DOHH2 (cell line): ENCODE results near the gene GRM4.

Experiments
- H3F3A ChIP-seq: fragments of 200-600 bp; sonication (generic), shearing (Covaris generic); 2 replicates; pipeline ENCODE4 v1.6.0; 2016; ENCODE audit warnings: antibody characterized with exemption, mild to moderate bottlenecking; ENCODE audit not compliant: control insufficient read depth, insufficient read depth
- H3K27ac ChIP-seq: fragments of 200-600 bp; sonication (generic); 2 replicates; pipeline ENCODE4 v1.5.1; 2014; ENCODE audit warnings: low read depth, mild to moderate bottlenecking, low read length, moderate library complexity
- H3K27me3 ChIP-seq: fragments of 200-600 bp; sonication (generic); 2 replicates; pipeline ENCODE4 v1.6.1; 2014; ENCODE audit warnings: mild to moderate bottlenecking, low read length, mixed read lengths; ENCODE audit not compliant: control insufficient read depth
- H3K36me3 ChIP-seq: fragments of 200-600 bp; sonication (generic); 2 replicates; pipeline ENCODE4 v1.6.1; 2014; ENCODE audit warnings: mild to moderate bottlenecking, low read length, moderate library complexity, mixed read lengths; ENCODE audit not compliant: control insufficient read depth
- H3K4me1 ChIP-seq: fragments of 200-600 bp; sonication (generic); 2 replicates; pipeline ENCODE4 v1.6.1; 2014; ENCODE audit warnings: mild to moderate bottlenecking, low read length, mixed read lengths; ENCODE audit not compliant: control insufficient read depth
- H3K4me2 ChIP-seq: fragments of 200-600 bp; sonication (generic); 2 replicates; pipeline ENCODE4 v1.6.0; 2014; ENCODE audit warnings: mild to moderate bottlenecking, low read length, moderate library complexity
- H3K4me3 ChIP-seq: fragments of 200-600 bp; sonication (generic); 2 replicates; pipeline ENCODE4 v1.5.1; 2014; ENCODE audit warnings: mild to moderate bottlenecking, low read length, mixed read lengths
- H3K79me2 ChIP-seq: fragments of 200-600 bp; sonication (generic); 2 replicates; pipeline ENCODE4 v1.6.1; 2014; ENCODE audit warnings: mild to moderate bottlenecking, low read length, mixed read lengths; ENCODE audit not compliant: control insufficient read depth
- H3K9me2 ChIP-seq: fragments of 200-600 bp; sonication (generic); replicated peaks from 2 replicates; pipeline ENCODE4 v1.6.1; 2014; ENCODE audit warnings: mild to moderate bottlenecking, low read length, mixed read lengths; ENCODE audit not compliant: control insufficient read depth
- H3K9me3 ChIP-seq: fragments of 200-600 bp; sonication (generic); 2 replicates; pipeline ENCODE4 v1.6.1; 2014; ENCODE audit warnings: antibody characterized with exemption, low read length, mixed read lengths; ENCODE audit not compliant: control insufficient read depth, insufficient read depth
- H4K20me1 ChIP-seq: fragments of 200-600 bp; sonication (generic); 2 replicates; pipeline ENCODE4 v1.6.0; 2014; ENCODE audit warnings: low read depth, mild to moderate bottlenecking, antibody characterized with exemption, low read length, moderate library complexity; ENCODE audit not compliant: control insufficient read depth, insufficient read depth
- EZH2phosphoT487 ChIP-seq: fragments of 200-600 bp; sonication (generic); IDR thresholded peaks from 2 replicates; pipeline ENCODE4 v1.6.1; 2017; ENCODE audit warnings: borderline replicate concordance, mild to moderate bottlenecking, antibody characterized with exemption, low read length, moderate library complexity, mixed read lengths
- TF ChIP-seq, protein P1 (sequence below): fragments of 200-600 bp; sonication (generic); IDR thresholded peaks from one replicate; pipeline ENCODE4 v1.5.1; 2014; ENCODE audit warnings: antibody characterized with exemption, mild to moderate bottlenecking, low read depth, low read length; ENCODE audit not compliant: poor library complexity, severe bottlenecking

GRM4 gene

DNA sequence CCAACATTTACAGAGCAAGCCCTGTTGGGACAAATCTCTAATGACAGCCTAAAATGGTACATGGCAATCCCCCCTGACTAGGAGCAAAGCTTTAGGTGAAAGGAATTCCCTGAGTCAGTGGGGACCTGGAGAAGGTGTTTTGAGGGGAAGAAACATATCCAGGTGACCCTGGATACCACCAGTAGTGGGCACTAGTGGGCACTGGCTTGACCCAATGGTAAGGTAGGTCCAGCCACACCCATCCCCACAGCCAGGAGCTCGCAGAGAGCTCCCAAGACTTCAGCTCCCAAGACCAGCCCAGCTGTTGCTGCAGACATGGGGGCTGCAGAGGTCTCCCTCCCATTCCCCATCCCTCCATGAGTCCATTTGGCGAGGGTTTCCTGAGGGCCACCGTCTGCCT, 19.5 kb downstream of the GRM4 start:
- no peaks in the 10 kb centered on the region for H3F3A ChIP-seq
- no peaks in the 10 kb centered on the region for H3K4me1 ChIP-seq
- TF ChIP-seq, protein P1, sequence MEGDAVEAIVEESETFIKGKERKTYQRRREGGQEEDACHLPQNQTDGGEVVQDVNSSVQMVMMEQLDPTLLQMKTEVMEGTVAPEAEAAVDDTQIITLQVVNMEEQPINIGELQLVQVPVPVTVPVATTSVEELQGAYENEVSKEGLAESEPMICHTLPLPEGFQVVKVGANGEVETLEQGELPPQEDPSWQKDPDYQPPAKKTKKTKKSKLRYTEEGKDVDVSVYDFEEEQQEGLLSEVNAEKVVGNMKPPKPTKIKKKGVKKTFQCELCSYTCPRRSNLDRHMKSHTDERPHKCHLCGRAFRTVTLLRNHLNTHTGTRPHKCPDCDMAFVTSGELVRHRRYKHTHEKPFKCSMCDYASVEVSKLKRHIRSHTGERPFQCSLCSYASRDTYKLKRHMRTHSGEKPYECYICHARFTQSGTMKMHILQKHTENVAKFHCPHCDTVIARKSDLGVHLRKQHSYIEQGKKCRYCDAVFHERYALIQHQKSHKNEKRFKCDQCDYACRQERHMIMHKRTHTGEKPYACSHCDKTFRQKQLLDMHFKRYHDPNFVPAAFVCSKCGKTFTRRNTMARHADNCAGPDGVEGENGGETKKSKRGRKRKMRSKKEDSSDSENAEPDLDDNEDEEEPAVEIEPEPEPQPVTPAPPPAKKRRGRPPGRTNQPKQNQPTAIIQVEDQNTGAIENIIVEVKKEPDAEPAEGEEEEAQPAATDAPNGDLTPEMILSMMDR: no peak
- TF ChIP-seq EZH2phosphoT487: no peak
- 0 out of 2 replicates have a peak, but pooled peaks cover 3% of the 10 kb centered on the region for H4K20me1 ChIP-seq
- H3K9me2 ChIP-seq: no peaks in the 10 kb centered on the region
- H3K36me3 ChIP-seq: no peaks in the 10 kb centered on the region
- H3K27me3 ChIP-seq: peaks cover 4% of the 10 kb centered on the region; the same call in 1 of the 2 replicates
- no peaks in the 10 kb centered on the region for H3K79me2 ChIP-seq
- H3K4me2 ChIP-seq: no peak overlapping the region
- no peak overlapping the region for H3K4me3 ChIP-seq
- H3K27ac ChIP-seq: no peak overlapping the region
- no peaks in the 10 kb centered on the region for H3K9me3 ChIP-seq

DNA sequence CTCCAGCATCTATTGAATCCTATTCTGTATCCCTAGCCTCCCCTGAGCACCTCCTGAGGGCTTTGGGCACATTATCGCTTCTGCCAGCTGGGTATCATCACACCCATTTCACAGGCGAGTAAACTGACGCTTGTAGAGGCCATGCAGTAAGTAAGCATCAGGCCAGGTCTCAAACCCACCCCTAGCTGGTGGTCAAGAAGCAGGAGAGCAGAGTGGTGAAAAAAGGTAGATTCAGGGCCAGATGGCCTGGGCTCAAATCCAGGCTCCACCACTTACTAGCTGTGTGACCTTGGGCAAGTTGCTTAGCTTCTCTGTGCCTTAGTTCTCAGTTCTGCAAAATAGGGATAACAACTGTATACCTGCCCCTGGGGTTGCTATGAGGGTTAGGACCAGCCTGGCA, 19.9 kb downstream of the GRM4 start:
- Histone ChIP-seq H3K4me3 (no peak overlapping the region), H3K9me3 (no peaks in the 10 kb centered on the region), H3F3A (no peaks in the 10 kb centered on the region), H3K36me3 (no peaks in the 10 kb centered on the region), H3K4me1 (no peaks in the 10 kb centered on the region), H3K27me3 (peaks cover 4% of the 10 kb centered on the region; the same call in 1 of the 2 replicates), H4K20me1 (0 out of 2 replicates have a peak, but pooled peaks cover 3% of the 10 kb centered on the region), H3K79me2 (no peaks in the 10 kb centered on the region), H3K27ac (no peak overlapping the region), H3K4me2 (no peak overlapping the region), H3K9me2 (no peaks in the 10 kb centered on the region)
- no peak for TF ChIP-seq EZH2phosphoT487
- TF ChIP-seq, protein P1: no peak

DNA sequence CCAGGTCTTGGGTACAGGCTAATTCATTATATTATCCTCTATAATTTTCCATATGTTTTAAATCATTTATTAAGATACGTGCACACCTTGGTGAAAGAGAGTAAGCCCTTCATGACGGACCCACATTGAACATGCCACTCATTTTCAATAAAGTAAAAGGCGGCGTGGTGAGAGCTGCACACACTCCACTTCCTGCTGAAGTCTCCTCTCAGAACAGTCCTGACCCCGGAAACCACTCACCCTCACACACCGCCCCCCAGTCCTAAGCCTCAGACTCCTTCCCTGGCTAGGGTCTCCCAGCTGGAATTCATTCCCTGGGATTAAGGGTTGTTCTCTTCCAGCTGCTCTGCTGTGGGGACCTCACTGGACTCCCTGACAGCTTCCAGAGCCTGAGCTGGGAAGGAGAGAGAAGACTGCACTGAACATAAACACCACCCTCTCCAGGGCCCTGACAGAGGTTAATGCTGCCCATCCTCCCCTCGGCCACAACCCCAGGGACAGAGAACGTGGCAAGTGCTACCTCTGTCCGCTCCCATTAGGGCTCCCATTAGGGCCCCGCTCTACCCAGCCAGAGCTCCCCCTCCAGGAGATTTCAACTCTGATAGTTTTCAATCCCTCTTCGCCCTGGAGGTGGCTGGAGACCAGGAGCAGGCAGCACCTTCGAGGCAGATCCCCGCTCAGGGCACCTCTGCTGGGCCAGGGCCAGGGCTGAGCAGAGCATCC, 24.8 kb downstream of the GRM4 start:
- Histone ChIP-seq H4K20me1 (no peaks in the 10 kb centered on the region), H3F3A (no peaks in the 10 kb centered on the region), H3K27ac (no peak overlapping the region), H3K27me3 (no peaks in the 10 kb centered on the region; the same call in 1 of the 2 replicates), H3K36me3 (no peaks in the 10 kb centered on the region), H3K9me2 (no peaks in the 10 kb centered on the region), H3K4me3 (no peak overlapping the region), H3K9me3 (no peaks in the 10 kb centered on the region), H3K79me2 (no peaks in the 10 kb centered on the region), H3K4me1 (no peaks in the 10 kb centered on the region), H3K4me2 (no peak overlapping the region)
- TF ChIP-seq, protein P1: no peak
- TF ChIP-seq EZH2phosphoT487: no peak
